ENCODE results near the gene VGLL2.
"Not testable (repeated sequence)": the region's sequence is repeated elsewhere in the genome, so short reads cannot be mapped to it uniquely, and the experiment has no call there.

The VGLL2 gene

DNA sequence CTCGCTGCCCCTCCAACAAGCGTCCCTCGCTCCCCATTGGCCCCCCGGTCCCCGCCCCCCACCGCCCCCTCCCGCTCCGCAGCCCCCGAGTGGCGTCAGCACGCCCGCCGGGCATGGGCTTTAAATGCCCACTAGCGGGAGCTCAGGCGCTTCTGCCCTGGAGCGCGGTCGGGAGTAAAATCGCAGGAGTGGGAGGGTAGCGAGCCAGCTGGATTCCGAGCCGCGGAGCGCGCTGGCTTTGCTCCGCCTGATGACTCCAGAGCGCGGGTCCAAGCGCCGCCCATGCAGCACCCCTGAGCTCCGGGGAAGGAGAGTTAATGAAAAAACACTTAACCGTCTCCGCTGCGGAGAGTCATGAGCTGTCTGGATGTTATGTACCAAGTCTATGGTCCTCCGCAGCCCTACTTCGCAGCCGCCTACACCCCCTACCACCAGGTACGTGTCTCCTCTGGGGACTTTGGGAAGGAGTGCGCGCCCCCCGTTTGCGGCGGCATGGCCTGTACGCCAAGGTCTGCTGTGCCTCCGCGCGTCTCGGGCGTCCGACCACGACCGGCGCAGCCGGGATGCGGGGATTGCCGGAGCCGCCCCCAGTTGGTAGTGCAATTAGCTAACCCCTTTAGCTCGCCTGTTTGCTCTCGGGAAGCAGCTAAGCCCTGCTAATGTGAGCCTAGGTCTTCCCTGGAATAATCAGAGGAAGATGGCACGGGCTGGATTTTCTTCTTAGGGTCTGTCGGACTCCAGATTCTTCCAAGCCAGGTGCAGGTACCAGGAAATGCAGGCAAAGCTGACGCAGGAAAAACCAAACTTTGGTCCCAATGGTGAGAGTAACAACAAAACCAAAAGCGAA lies at the start of gene VGLL2:
VGLL2 (plus strand) TSS at position 149 of the 847 bp plus-strand sequence; CDS start at position 355, 206 bp downstream.
- in situ Hi-C loops (cut with HindIII; ENCODE audit: low pct_ligation_motif_present, low pct_unique_long_range_greater_than_20kb, low sequenced_read_pairs): no loop called here
- no peak for DNase-seq

GRCh38 chr6:117222861-117223260 lies 42.5 kb upstream of the VGLL2 start:
- no peak for DNase-seq
- in situ Hi-C loops (cut with HindIII; ENCODE audit: low pct_ligation_motif_present, low pct_unique_long_range_greater_than_20kb, low sequenced_read_pairs): no loop called here

- in situ Hi-C loops (cut with HindIII; ENCODE audit: low pct_ligation_motif_present, low pct_unique_long_range_greater_than_20kb, low sequenced_read_pairs): no loop called here
- no peak for DNase-seq
Measured at GRCh38 chr6:117226778-117227177, 38.6 kb upstream of the VGLL2 start.

GRCh38 chr6:117227245-117227962 lies 38.0 kb upstream of the VGLL2 start:
- DNase-seq: no peak
- in situ Hi-C loops (cut with HindIII; ENCODE audit: low pct_ligation_motif_present, low pct_unique_long_range_greater_than_20kb, low sequenced_read_pairs): no loop called here

DNA sequence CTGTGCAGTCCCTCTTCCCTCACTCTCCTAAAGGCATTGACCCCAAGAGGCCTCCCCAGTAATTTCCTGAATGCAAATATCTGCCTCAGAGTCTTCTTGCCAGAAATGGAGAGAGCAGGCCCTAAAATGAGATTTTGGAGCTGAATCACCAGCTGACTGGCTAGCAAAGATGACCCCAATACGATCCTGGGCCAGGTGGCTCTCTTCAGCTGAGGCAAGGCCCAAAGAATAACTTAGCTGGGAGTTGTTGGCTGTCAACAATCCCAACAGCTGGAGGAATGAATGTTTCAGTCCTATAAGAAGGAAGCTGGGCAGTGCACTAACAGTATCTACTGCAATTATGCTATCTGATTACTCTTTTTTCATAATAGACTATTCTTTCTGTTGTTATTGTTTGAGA lies 37.2 kb upstream of the VGLL2 start:
- in situ Hi-C loops (cut with HindIII; ENCODE audit: low pct_ligation_motif_present, low pct_unique_long_range_greater_than_20kb, low sequenced_read_pairs): no loop called here
- DNase-seq: no peak

DNA sequence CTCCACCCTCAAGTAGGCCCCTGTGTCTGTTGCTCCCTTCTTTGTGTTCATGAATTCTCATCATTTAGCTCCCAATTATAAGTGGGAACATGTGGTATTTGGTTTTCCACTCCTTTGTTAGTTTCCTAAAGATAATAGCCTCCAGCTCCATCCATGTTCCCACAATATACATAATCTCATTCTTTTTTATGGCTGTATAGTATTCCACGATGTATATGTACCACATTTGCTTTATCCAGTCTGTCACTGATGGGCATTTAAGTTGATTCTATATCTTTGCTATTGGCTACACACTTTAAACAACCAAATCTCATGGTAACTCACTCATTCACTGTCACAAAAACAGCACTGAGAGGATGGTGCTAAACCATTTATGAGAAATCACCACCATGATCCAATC lies 35.5 kb upstream of the VGLL2 start:
- in situ Hi-C loops (cut with HindIII; ENCODE audit: low pct_ligation_motif_present, low pct_unique_long_range_greater_than_20kb, low sequenced_read_pairs): no loop called here
- DNase-seq: no peak

GRCh38 chr6:117231466-117231865 lies 33.9 kb upstream of the VGLL2 start:
- DNase-seq: no peak

GRCh38 chr6:117232196-117232595 lies 33.2 kb upstream of the VGLL2 start:
- DNase-seq: no peak
- in situ Hi-C loops (cut with HindIII; ENCODE audit: low pct_ligation_motif_present, low pct_unique_long_range_greater_than_20kb, low sequenced_read_pairs): no loop called here

More at GRCh38 chr6:117231466-117231865, 33.9 kb upstream of the VGLL2 start:
- in situ Hi-C loops (cut with HindIII; ENCODE audit: low pct_ligation_motif_present, low pct_unique_long_range_greater_than_20kb, low sequenced_read_pairs): no loop called here

DNA sequence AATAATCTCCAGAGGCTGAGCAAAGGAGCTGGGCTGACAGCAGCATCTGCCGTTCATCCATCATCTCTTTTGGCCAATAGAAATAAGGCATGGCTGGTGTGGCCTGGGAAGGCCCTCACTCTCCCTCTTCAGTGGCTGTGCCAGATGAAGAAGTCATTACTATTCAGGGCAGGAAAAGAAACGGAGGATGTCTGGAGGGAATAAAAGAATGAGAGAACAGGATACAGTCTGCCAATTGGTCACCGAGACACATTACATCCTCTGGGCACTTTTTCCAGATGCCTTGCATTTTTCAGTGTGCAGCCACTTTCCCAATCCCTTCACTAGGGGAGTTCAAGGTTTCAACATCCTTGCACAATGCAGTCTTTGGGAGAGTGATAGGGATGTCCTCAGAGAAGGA lies 32.2 kb upstream of the VGLL2 start:
- no peak for DNase-seq
- in situ Hi-C loops (cut with HindIII; ENCODE audit: low pct_ligation_motif_present, low pct_unique_long_range_greater_than_20kb, low sequenced_read_pairs): no loop called here

DNA sequence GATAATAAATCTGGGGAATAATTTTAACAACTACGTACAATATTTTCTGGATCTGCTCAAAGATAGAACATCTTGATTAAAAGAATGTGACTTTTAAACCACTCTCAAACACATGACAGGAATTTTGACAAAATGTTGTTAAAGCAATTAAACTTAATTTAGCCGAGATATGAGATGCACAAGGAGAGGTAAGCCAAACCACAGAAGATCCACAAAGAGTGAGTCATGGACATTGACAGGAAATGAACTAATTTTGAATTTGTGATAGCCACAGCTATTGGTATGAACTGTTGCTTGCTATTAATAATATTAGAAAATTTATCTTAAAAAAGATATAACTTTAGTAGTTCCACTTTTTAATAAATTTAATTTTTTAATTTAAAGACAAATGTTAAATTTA lies 27.8 kb upstream of the VGLL2 start:
- in situ Hi-C loops (cut with HindIII; ENCODE audit: low pct_ligation_motif_present, low pct_unique_long_range_greater_than_20kb, low sequenced_read_pairs): no loop called here
- DNase-seq: no peak

GRCh38 chr6:117244571-117244970 lies 20.8 kb upstream of the VGLL2 start:
- DNase-seq; in situ Hi-C loops (cut with HindIII; ENCODE audit: low pct_ligation_motif_present, low pct_unique_long_range_greater_than_20kb, low sequenced_read_pairs): not testable (repeated sequence)

- DNase-seq; in situ Hi-C loops (cut with HindIII; ENCODE audit: low pct_ligation_motif_present, low pct_unique_long_range_greater_than_20kb, low sequenced_read_pairs): not testable (repeated sequence)
Measured at GRCh38 chr6:117244979-117245378, 20.4 kb upstream of the VGLL2 start.

GRCh38 chr6:117253785-117254184 lies 11.6 kb upstream of the VGLL2 start:
- in situ Hi-C loops (cut with HindIII; ENCODE audit: low pct_ligation_motif_present, low pct_unique_long_range_greater_than_20kb, low sequenced_read_pairs): no loop called here
- DNase-seq: no peak

DNA sequence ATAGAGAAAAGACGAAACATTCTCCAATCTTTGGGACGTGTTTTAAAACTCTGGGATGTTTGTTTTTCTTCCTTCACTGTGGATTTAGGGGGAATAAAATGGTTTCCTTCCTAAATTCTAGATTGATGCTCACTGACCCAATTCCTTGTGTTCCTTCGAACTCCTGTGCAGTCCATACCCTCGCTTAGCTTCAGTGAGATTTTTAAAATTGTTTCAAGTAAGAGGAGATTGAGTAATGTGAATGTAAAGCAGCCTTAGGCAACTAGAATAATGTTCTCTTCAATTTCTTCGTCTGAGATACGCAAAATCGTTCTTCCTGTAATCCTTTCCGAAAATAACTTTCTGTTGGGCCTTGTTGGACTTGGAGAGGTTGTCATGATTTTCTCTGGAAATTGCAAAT lies 2.6 kb upstream of the VGLL2 start:
- in situ Hi-C loops (cut with HindIII; ENCODE audit: low pct_ligation_motif_present, low pct_unique_long_range_greater_than_20kb, low sequenced_read_pairs): no loop called here
- no peak for DNase-seq

DNA sequence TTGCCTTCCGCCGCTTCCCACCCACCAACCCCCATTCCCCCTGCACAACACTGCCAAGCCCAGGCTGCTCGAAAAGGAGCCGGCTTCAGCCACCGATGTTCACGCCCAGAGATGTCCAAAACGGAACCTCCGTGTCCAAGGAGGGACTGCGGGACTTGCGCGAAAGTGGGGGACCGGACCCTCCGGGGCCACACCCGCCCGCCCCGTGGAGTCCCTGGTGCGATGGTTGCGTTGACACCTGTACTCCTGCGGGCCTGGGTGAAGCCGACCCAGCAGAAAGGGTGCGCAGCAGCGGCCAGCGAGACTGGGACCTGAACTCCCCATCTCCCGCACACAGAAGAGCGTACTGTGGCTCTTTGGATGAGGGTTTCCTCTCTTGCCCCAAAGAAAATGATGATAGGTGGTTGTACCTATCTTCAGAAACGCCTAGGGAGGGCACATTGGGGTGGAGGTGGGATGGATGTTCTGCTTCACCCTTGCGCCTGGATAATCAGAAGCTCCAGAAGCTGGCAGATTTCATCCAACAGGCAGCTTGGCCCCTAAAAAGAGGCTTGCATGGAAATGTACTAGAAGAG lies 1.9 kb upstream of the VGLL2 start:
- no peak for DNase-seq
- in situ Hi-C loops (cut with HindIII; ENCODE audit: low pct_ligation_motif_present, low pct_unique_long_range_greater_than_20kb, low sequenced_read_pairs): no loop called here

GRCh38 chr6:117264369-117264691 lies 1.0 kb upstream of the VGLL2 start:
- in situ Hi-C loops (cut with HindIII; ENCODE audit: low pct_ligation_motif_present, low pct_unique_long_range_greater_than_20kb, low sequenced_read_pairs): no loop called here
- DNase-seq: no peak

DNA sequence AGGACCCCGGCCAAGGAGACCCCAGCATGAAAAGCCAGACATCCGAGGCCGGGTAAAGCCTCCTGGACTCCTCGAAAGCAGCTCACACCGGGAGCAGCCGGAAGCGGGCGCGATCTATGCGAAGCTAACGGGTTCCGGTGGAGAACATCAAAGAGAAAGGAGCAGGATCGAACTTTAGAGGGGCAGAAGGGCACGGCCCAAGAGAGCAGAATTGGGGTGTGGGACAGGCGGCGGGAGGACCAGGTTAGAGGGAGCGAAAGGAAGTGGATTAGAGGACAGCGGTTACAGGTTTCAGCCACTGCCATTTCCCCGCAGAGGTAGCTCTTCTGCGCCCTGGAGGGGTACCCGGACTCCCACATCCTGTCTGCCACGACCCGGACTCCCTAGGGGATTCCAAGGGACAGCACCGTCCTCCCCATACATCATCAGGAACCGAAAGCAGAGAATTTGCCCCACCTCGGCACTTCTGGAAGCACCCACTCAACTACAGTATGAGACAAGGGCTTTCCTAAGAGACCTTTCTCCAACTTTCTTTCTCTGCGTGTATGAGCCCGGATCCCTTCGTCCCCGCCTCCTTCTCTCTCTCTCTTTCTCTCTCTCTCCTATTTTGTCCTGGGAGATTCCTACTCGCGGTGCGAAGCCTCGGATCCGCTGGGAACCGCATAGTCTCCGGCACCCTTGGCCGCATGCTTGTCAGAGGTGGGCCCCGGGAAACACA lies 507 bp upstream of the VGLL2 start:
- in situ Hi-C loops (cut with HindIII; ENCODE audit: low pct_ligation_motif_present, low pct_unique_long_range_greater_than_20kb, low sequenced_read_pairs): no loop called here
- DNase-seq: no peak

DNA sequence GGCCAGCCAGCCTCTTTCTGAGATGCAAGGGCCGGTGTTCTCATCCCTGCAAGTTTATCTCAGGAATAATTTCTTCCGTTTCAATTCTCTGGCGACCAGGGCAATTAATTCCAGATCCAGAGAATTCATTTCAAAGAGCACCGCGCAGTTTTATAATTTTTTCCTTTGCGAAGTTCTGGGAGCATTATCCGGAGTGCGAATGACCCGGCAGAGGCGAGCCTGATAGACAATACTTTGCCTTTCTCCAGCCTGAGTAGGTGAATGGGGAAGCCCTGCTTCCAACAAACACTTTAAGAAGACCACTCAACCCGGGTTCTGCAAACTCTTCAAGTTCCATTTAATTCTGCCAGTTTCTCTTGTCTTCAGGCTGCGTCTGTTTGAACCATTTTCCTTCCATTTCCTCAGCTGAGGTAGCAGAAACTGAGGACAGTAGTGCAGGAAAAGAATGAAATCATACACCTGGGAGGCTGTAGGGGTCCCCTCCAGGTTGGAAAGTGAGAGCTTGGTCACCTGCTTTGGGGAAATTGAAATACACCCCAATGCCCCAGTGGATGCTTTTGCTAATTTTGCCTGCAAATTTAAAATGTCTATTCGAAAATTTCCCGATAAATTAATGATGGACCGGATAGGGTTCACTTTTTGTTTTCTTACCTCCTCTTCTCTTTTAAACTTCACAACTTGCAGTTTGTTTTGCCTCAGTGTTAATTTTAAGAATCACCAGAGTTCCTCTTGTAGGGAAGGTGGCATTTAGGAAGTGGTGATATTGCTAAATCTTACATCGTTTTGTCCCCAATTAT lies 1.1 kb downstream of the VGLL2 start:
- in situ Hi-C loops (cut with HindIII; ENCODE audit: low pct_ligation_motif_present, low pct_unique_long_range_greater_than_20kb, low sequenced_read_pairs): no loop called here
- no peak for DNase-seq

- DNase-seq: no peak
- in situ Hi-C loops (cut with HindIII; ENCODE audit: low pct_ligation_motif_present, low pct_unique_long_range_greater_than_20kb, low sequenced_read_pairs): no loop called here
Measured at GRCh38 chr6:117267054-117267347, 1.6 kb downstream of the VGLL2 start.

Measured in ACHN (cell line).